Trophoblast cell (in vitro differentiated cells and primary cell): ENCODE measurements around the gene INPP4A.

Experiments
- DNase-seq, 2 donors: peaks; one replicate each; pipeline ENCODE4 v3.0.0-alpha.2; 2016
- H2AFZ ChIP-seq: 2 replicates; pipeline ENCODE4 v1.6.1; 2013; ENCODE audit warnings: low read length, moderate library complexity, mild to moderate bottlenecking; ENCODE audit not compliant: insufficient read depth, poor library complexity
- H2AK5ac ChIP-seq: 2 replicates; pipeline ENCODE4 v1.6.1; 2013; ENCODE audit warnings: mild to moderate bottlenecking, low read length
- H2BK120ac ChIP-seq: 2 replicates; pipeline ENCODE4 v1.6.1; 2013; ENCODE audit warnings: low read length, mild to moderate bottlenecking, moderate library complexity; ENCODE audit not compliant: insufficient read depth, poor library complexity
- H2BK12ac ChIP-seq: 2 replicates; pipeline ENCODE4 v1.6.1; 2013; ENCODE audit warnings: mild to moderate bottlenecking, low read length, moderate library complexity
- H2BK5ac ChIP-seq: 2 replicates; pipeline ENCODE4 v1.6.1; 2013; ENCODE audit warnings: low read length, low read depth, moderate library complexity, mild to moderate bottlenecking; ENCODE audit not compliant: poor library complexity
- H3K14ac ChIP-seq: 2 replicates; pipeline ENCODE4 v1.6.1; 2013; ENCODE audit warnings: mild to moderate bottlenecking, low read length
- H3K18ac ChIP-seq: 2 replicates; pipeline ENCODE4 v1.6.1; 2013; ENCODE audit warnings: mild to moderate bottlenecking, low read length
- H3K23ac ChIP-seq: 2 replicates; pipeline ENCODE4 v1.6.1; 2013; ENCODE audit warnings: low read length
- H3K27ac ChIP-seq: 2 replicates; pipeline ENCODE4 v1.5.1; 2013; ENCODE audit warnings: low read depth, mild to moderate bottlenecking, inconsistent platforms, low read length, moderate library complexity
- H3K27me3 ChIP-seq: 2 replicates; pipeline ENCODE4 v1.6.1; 2013; ENCODE audit warnings: inconsistent platforms, mild to moderate bottlenecking, low read length, moderate library complexity; ENCODE audit not compliant: insufficient read depth
- H3K36me3 ChIP-seq, 2 experiments: 1 replicate in 1 of 2; 2 replicates in 1 of 2; pipeline ENCODE4 v1.6.1; 2013; ENCODE audit warnings: low read length in 2 of 2, mild to moderate bottlenecking in 2 of 2, moderate library complexity in 1 of 2; ENCODE audit not compliant: insufficient read depth in 2 of 2, control insufficient read depth in 1 of 2
- H3K4ac ChIP-seq: 2 replicates; pipeline ENCODE4 v1.6.1; 2013; ENCODE audit warnings: low read depth, mild to moderate bottlenecking, low read length, moderate library complexity
- H3K4me1 ChIP-seq, 2 experiments: 1 replicate in 1 of 2; 2 replicates in 1 of 2; pipeline ENCODE4 v1.6.1; 2013; ENCODE audit warnings: low read length in 2 of 2, mild to moderate bottlenecking in 2 of 2, moderate library complexity in 1 of 2; ENCODE audit not compliant: insufficient read depth in 2 of 2, control insufficient read depth in 1 of 2
- H3K4me2 ChIP-seq: 2 replicates; pipeline ENCODE4 v1.6.1; 2013; ENCODE audit warnings: inconsistent platforms, mild to moderate bottlenecking, low read length, moderate library complexity
- H3K4me3 ChIP-seq: 2 replicates; pipeline ENCODE4 v1.5.1; 2013; ENCODE audit warnings: mild to moderate bottlenecking, low read depth, low read length, inconsistent platforms
- H3K79me1 ChIP-seq: one replicate; pipeline ENCODE4 v1.6.1; 2013; ENCODE audit warnings: low read length
- H3K79me2 ChIP-seq: 2 replicates; pipeline ENCODE4 v1.6.1; 2013; ENCODE audit warnings: low read length, mild to moderate bottlenecking; ENCODE audit not compliant: control insufficient read depth, insufficient read depth, poor library complexity
- H3K9ac ChIP-seq: 2 replicates; pipeline ENCODE4 v1.6.1; 2013; ENCODE audit warnings: mild to moderate bottlenecking, low read length
- H3K9me3 ChIP-seq: 2 replicates; pipeline ENCODE4 v1.6.1; 2013; ENCODE audit warnings: low read depth, mild to moderate bottlenecking, control low read depth, inconsistent platforms, low read length; ENCODE audit not compliant: insufficient read depth
- H4K12ac ChIP-seq: 2 replicates; pipeline ENCODE4 v1.6.1; 2013; ENCODE audit warnings: low read depth, mild to moderate bottlenecking, low read length, moderate library complexity
- H4K8ac ChIP-seq: 2 replicates; pipeline ENCODE4 v1.6.1; 2013; ENCODE audit warnings: low read depth, mild to moderate bottlenecking, low read length, moderate library complexity
- H4K91ac ChIP-seq: one replicate; pipeline ENCODE4 v1.6.1; 2013; ENCODE audit warnings: low read depth, mild to moderate bottlenecking, low read length, moderate library complexity
- WGBS: extraction: QIAGEN DNeasy Blood & Tissue Kit; methylation state at CpG from one replicate; pipeline ENCODE4 v1.1.7; 2013; ENCODE audit warnings: missing lambda C conversion rate; ENCODE audit not compliant: insufficient read length, insufficient coverage; ENCODE audit errors: extremely low coverage; 5-methylcytosine and 5-hydroxymethylcytosine counted together

The INPP4A gene

GRCh38 chr2:98532756-98533155, 88.1 kb downstream of the INPP4A start:
- no peak overlapping the region for H3K4me3 ChIP-seq
- no peak overlapping the region for H3K27ac ChIP-seq
- H4K12ac ChIP-seq, result no peak overlapping the region
- no peak for DNase-seq
- no peak overlapping the region for H3K18ac ChIP-seq
- H3K4me1 ChIP-seq, result peaks cover 2 to 6% of the 10 kb centered on the region in 2 experiments
- no peak overlapping the region for H3K4me2 ChIP-seq
- no CpG with 5 or more reads among the region's 6 CpGs for WGBS
- H3K27me3 ChIP-seq, result no peaks in the 10 kb centered on the region
- H3K23ac ChIP-seq, result no peak overlapping the region
- H2BK12ac ChIP-seq, result no peak overlapping the region
- no peak overlapping the region for H2AFZ ChIP-seq
- H3K36me3 ChIP-seq, result peaks cover 2% of the 10 kb centered on the region in 2 experiments
- no peak overlapping the region for H3K4ac ChIP-seq
- no peak overlapping the region for H4K91ac ChIP-seq
- H3K9ac ChIP-seq, result no peak overlapping the region
- H3K9me3 ChIP-seq, result peaks cover 2% of the 10 kb centered on the region
- no peaks in the 10 kb centered on the region for H3K79me1 ChIP-seq
- no peak overlapping the region for H4K8ac ChIP-seq
- H3K79me2 ChIP-seq, result no peaks in the 10 kb centered on the region
- H2BK120ac ChIP-seq, result no peak overlapping the region
- H2AK5ac ChIP-seq, result no peak overlapping the region
- H3K14ac ChIP-seq, result no peak overlapping the region
- no peak overlapping the region for H2BK5ac ChIP-seq

- no peak for DNase-seq
- H2AFZ ChIP-seq, result no peak overlapping the region
- peaks cover 2% of the 10 kb centered on the region for H3K9me3 ChIP-seq
- WGBS, result no CpG with 5 or more reads among the region's 1 CpG
- H3K4me3 ChIP-seq, result no peak overlapping the region
- no peak overlapping the region for H3K27ac ChIP-seq
- no peaks in the 10 kb centered on the region for H3K79me1 ChIP-seq
- H3K23ac ChIP-seq, result no peak overlapping the region
- H2BK12ac ChIP-seq, result no peak overlapping the region
- H3K4me1 ChIP-seq, result peaks cover 2 to 9% of the 10 kb centered on the region in 2 experiments
- H2BK5ac ChIP-seq, result no peak overlapping the region
- H3K27me3 ChIP-seq, result no peaks in the 10 kb centered on the region
- no peak overlapping the region for H3K4ac ChIP-seq
- H3K4me2 ChIP-seq, result no peak overlapping the region
- H4K8ac ChIP-seq, result no peak overlapping the region
- H4K91ac ChIP-seq, result no peak overlapping the region
- H2BK120ac ChIP-seq, result no peak overlapping the region
- no peak overlapping the region for H3K18ac ChIP-seq
- no peak overlapping the region for H3K14ac ChIP-seq
- H4K12ac ChIP-seq, result no peak overlapping the region
- no peak overlapping the region for H3K9ac ChIP-seq
- peaks cover 2 to 9% of the 10 kb centered on the region in 2 experiments for H3K36me3 ChIP-seq
- H3K79me2 ChIP-seq, result no peaks in the 10 kb centered on the region
- no peak overlapping the region for H2AK5ac ChIP-seq
Observed at GRCh38 chr2:98533547-98533946, 88.9 kb downstream of the INPP4A start.

GRCh38 chr2:98534761-98535160, 90.1 kb downstream of the INPP4A start:
- no peak for DNase-seq
- no peak overlapping the region for H2BK12ac ChIP-seq
- no peak overlapping the region for H3K4me3 ChIP-seq
- H3K18ac ChIP-seq, result no peak overlapping the region
- H4K8ac ChIP-seq, result no peak overlapping the region
- no peak overlapping the region for H3K14ac ChIP-seq
- no peak overlapping the region for H3K9ac ChIP-seq
- H2AFZ ChIP-seq, result no peak overlapping the region
- H3K4me1 ChIP-seq, result peaks cover 2 to 9% of the 10 kb centered on the region in 2 experiments
- H3K23ac ChIP-seq, result no peak overlapping the region
- H2BK120ac ChIP-seq, result no peak overlapping the region
- no peak overlapping the region for H4K91ac ChIP-seq
- peaks cover 10 to 19% of the 10 kb centered on the region in 2 experiments for H3K36me3 ChIP-seq
- H3K4me2 ChIP-seq, result no peak overlapping the region
- no peaks in the 10 kb centered on the region for H3K79me2 ChIP-seq
- no peak overlapping the region for H2BK5ac ChIP-seq
- WGBS, result no CpG with 5 or more reads among the region's 3 CpGs
- no peak overlapping the region for H2AK5ac ChIP-seq
- no peak overlapping the region for H4K12ac ChIP-seq
- no peak overlapping the region for H3K27ac ChIP-seq
- no peaks in the 10 kb centered on the region for H3K27me3 ChIP-seq
- H3K9me3 ChIP-seq, result peaks cover 2% of the 10 kb centered on the region
- no peaks in the 10 kb centered on the region for H3K79me1 ChIP-seq
- H3K4ac ChIP-seq, result no peak overlapping the region

- Histone ChIP-seq H3K23ac (no peak overlapping the region), H3K9ac (no peak overlapping the region), H3K79me1 (no peaks in the 10 kb centered on the region), H2BK5ac (no peak overlapping the region), H3K4me2 (no peak overlapping the region), H2BK12ac (no peak overlapping the region), H3K27me3 (no peaks in the 10 kb centered on the region), H4K12ac (no peak overlapping the region), H2AFZ (no peak overlapping the region), H4K8ac (no peak overlapping the region), H2AK5ac (no peak overlapping the region), H3K36me3 (peaks cover 11 to 22% of the 10 kb centered on the region in 2 experiments), H3K9me3 (peaks cover 2% of the 10 kb centered on the region), H3K4ac (no peak overlapping the region), H3K27ac (no peak overlapping the region), H2BK120ac (no peak overlapping the region), H3K79me2 (no peaks in the 10 kb centered on the region), H3K4me3 (no peak overlapping the region), H3K4me1 (peaks cover 2 to 9% of the 10 kb centered on the region in 2 experiments), H4K91ac (no peak overlapping the region), H3K14ac (no peak overlapping the region), H3K18ac (no peak overlapping the region)
- no peak for DNase-seq
- WGBS, result no CpG with 5 or more reads among the region's 6 CpGs
Observed at GRCh38 chr2:98535971-98536677, 91.5 kb downstream of the INPP4A start.
